Endodermal cell (in vitro differentiated cells): ENCODE data around the gene PSMD5. TPM values are rescaled to one million over a fixed set of nuclear protein-coding genes. Genes with fewer than 3 reads are reported as not detected.

Experiments used
- DNase-seq: peaks from one replicate; pipeline ENCODE4 v3.0.0-alpha.2; 2017
- H3K27ac ChIP-seq: 2 replicates; pipeline ENCODE4 v1.5.1; 2013; ENCODE audit warnings: mild to moderate bottlenecking, low read depth, low read length, moderate library complexity
- H3K27me3 ChIP-seq: 2 replicates; pipeline ENCODE4 v1.6.1; 2013; ENCODE audit warnings: mild to moderate bottlenecking, low read length, moderate library complexity; ENCODE audit not compliant: insufficient read depth, control insufficient read depth, poor library complexity, severe bottlenecking
- H3K36me3 ChIP-seq: 2 replicates; pipeline ENCODE4 v1.7.0; 2013; ENCODE audit warnings: mild to moderate bottlenecking, low read length, moderate library complexity; ENCODE audit not compliant: control insufficient read depth, insufficient read depth
- H3K4me1 ChIP-seq: one replicate; pipeline ENCODE4 v1.7.0; 2013; ENCODE audit warnings: low read length; ENCODE audit not compliant: control insufficient read depth, insufficient read depth
- H3K4me3 ChIP-seq: 2 replicates; pipeline ENCODE4 v1.5.1; 2013; ENCODE audit warnings: mild to moderate bottlenecking, low read length, moderate library complexity
- H3K9ac ChIP-seq: 2 replicates; pipeline ENCODE4 v1.6.1; 2013; ENCODE audit warnings: mild to moderate bottlenecking, low read length, moderate library complexity; ENCODE audit not compliant: poor library complexity, severe bottlenecking; ENCODE audit errors: extremely low read depth
- H3K9me3 ChIP-seq: 2 replicates; pipeline ENCODE4 v1.6.1; 2013; ENCODE audit warnings: mild to moderate bottlenecking, low read length, moderate library complexity; ENCODE audit not compliant: control insufficient read depth
- H3K27ac Mint-ChIP-seq: 2 replicates; pipeline ENCODE4 v1.8.0; 2020; ENCODE audit warnings: mixed read lengths
- H3K27me3 Mint-ChIP-seq: 2 replicates; pipeline ENCODE4 v1.8.0; 2021; ENCODE audit warnings: mild to moderate bottlenecking, mixed read lengths; ENCODE audit not compliant: insufficient read depth
- H3K36me3 Mint-ChIP-seq: 2 replicates; pipeline ENCODE4 v1.8.0; 2020; ENCODE audit warnings: low read depth, mixed read lengths
- H3K4me1 Mint-ChIP-seq: 2 replicates; pipeline ENCODE4 v1.8.0; 2020; ENCODE audit warnings: mixed read lengths
- H3K4me3 Mint-ChIP-seq: 2 replicates; pipeline ENCODE4 v1.8.0; 2020; ENCODE audit warnings: mild to moderate bottlenecking, moderate library complexity, mixed read lengths
- H3K9me3 Mint-ChIP-seq: 2 replicates; pipeline ENCODE4 v1.8.0; 2020; ENCODE audit warnings: mild to moderate bottlenecking, mixed read lengths
- WGBS, 2 experiments: methylation state at CpG; one replicate each; pipeline versions ENCODE4 v1.1.5 to v1.1.7; 2013; ENCODE audit warnings: missing lambda C conversion rate in 2 of 2, mixed read lengths in 1 of 2; ENCODE audit not compliant: insufficient coverage in 1 of 2, insufficient read length in 1 of 2; 5-methylcytosine and 5-hydroxymethylcytosine counted together
- total RNA-seq, 2 donors: library from RNA; stranded (reverse); fragmentation: NEBNext Ultra II Directional in 1 of 2; extraction: Animal tissue kit (Norgen Biotek cat#: 25700) in 1 of 2; gene quantifications; 2 replicates in 1 of 2; 3 replicates in 1 of 2; pipeline ENCODE4 v1.2.1, GENCODE V29; 2021
- TF ChIP-seq, protein P1 (sequence below): fragments of 200-600 bp; sonication (generic); conservative IDR thresholded peaks from 2 replicates; pipeline ENCODE4 v1.5.0; 2021; ENCODE audit warnings: antibody characterized with exemption, mild to moderate bottlenecking

The PSMD5 gene
- total RNA-seq, 2 donors from 2014 or later = 21.8 to 52.7 TPM

DNA sequence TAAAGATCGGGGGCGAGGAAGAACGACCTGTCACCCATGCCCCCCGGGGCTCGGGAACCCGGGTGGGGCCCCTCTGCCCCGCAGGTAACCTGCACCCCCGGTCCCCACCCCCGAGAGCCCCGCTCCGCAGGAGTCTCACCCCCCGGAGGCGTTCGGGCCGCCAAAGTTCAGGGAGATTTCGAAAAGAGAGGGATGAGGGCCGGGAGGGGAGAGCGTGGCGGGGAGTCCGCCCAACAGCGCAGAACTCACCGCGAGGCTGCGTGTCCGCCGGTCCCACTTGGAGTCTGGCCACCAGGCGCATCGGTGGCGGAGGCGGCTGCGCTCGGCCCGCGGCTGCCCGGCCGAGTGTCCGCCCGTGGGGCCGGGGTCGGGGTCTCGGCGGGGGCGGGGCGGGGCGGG lies 34.1 kb upstream of the PSMD5 start, which contains the start of gene PHF19:
Gene PHF19, minus strand, starts transcription at position 347 of the 399 bp plus-strand sequence. CDS start 2,447 bp downstream, outside the sequence.
- peaks cover 38% of the 10 kb centered on the region for H3K27me3 Mint-ChIP-seq
- H3K27ac ChIP-seq = peak within 1 kb of the TSS; percentile 64
- H3K36me3 Mint-ChIP-seq = peaks cover 5% of the 10 kb centered on the region
- peak within 1 kb of the TSS; percentile 56 for H3K4me3 Mint-ChIP-seq
- DNase-seq = peak; percentile 67
- H3K36me3 ChIP-seq = peaks cover 11% of the 10 kb centered on the region
- 0% methylated on average over 45 of the region's 45 CpGs; no CpG with 5 or more reads in 1 of the 2 experiments for WGBS, 2 experiments
- peak within 1 kb of the TSS; percentile 47 for H3K9ac ChIP-seq
- peaks cover 8% of the 10 kb centered on the region for H3K4me1 ChIP-seq
- peak within 1 kb of the TSS; percentile 37 for H3K27ac Mint-ChIP-seq
- no peaks in the 10 kb centered on the region for H3K9me3 Mint-ChIP-seq
- H3K4me1 Mint-ChIP-seq = peaks cover 35% of the 10 kb centered on the region
- TF ChIP-seq, protein P1, sequence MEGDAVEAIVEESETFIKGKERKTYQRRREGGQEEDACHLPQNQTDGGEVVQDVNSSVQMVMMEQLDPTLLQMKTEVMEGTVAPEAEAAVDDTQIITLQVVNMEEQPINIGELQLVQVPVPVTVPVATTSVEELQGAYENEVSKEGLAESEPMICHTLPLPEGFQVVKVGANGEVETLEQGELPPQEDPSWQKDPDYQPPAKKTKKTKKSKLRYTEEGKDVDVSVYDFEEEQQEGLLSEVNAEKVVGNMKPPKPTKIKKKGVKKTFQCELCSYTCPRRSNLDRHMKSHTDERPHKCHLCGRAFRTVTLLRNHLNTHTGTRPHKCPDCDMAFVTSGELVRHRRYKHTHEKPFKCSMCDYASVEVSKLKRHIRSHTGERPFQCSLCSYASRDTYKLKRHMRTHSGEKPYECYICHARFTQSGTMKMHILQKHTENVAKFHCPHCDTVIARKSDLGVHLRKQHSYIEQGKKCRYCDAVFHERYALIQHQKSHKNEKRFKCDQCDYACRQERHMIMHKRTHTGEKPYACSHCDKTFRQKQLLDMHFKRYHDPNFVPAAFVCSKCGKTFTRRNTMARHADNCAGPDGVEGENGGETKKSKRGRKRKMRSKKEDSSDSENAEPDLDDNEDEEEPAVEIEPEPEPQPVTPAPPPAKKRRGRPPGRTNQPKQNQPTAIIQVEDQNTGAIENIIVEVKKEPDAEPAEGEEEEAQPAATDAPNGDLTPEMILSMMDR = no peak
- H3K9me3 ChIP-seq = no peaks in the 10 kb centered on the region
- peaks cover 13% of the 10 kb centered on the region for H3K27me3 ChIP-seq
- H3K4me3 ChIP-seq = peak within 1 kb of the TSS; percentile 82

DNA sequence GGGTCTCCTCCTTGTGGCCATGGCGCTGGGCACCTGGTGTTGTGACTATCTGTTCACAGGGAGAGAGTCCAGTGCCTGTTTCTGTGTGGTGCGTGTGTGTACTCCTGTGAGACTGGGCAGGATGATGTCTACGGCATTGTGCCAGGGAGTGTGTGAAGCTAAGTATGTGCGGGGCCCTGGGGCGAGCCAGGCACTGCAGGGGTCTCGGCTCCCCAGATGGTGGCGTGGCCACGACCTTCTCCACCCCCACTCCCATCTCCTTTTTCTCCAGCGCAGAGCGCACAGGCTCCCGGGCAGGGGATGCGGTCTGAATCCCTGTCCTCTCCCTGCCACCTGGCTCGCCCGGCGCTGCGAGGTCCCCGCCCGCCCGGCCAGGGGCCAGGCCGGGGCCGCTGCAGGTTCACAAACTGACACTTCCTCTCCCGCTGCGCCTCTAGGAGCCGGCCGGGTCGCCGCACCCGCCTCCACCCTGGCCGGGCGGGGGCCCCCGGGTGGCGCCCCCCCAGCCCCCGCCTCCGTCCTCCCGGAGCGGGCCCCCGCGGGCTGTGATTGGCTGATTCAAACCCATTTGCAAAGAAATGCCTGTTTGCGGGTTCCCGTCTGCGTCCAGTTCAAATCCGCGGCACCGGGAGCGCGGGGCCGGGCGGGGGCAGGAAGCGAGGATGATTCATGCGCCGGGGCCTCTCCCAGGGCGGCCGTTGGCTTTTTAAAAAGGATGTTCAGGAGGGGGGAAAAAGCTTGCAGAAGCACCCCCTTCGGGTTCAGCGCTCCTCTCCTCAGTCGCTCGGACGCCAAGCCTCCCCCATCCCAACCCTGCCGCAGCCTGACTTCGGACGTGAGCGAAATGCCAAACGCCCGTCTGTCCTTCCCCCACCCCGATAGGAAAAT lies 33.5 kb upstream of the PSMD5 start:
- peaks cover 13% of the 10 kb centered on the region for H3K27me3 ChIP-seq
- H3K9ac ChIP-seq = peak overlapping the region; percentile 47
- Mint-ChIP-seq H3K27me3 (peaks cover 36% of the 10 kb centered on the region), H3K27ac (peak overlapping the region; percentile 37), H3K4me1 (peaks cover 35% of the 10 kb centered on the region), H3K36me3 (peaks cover 5% of the 10 kb centered on the region), H3K9me3 (no peaks in the 10 kb centered on the region), H3K4me3 (peak overlapping the region; percentile 56)
- peaks cover 11% of the 10 kb centered on the region for H3K36me3 ChIP-seq
- H3K27ac ChIP-seq = peak overlapping the region; percentile 64
- DNase-seq = peak; percentile 91
- 6 to 11% methylated on average over 17 to 65 of the region's 65 CpGs for WGBS, 2 experiments
- H3K9me3 ChIP-seq = no peaks in the 10 kb centered on the region
- TF ChIP-seq, protein P1 = peak; percentile 52
- peaks cover 8% of the 10 kb centered on the region for H3K4me1 ChIP-seq
- H3K4me3 ChIP-seq = peak overlapping the region; percentile 82

DNA sequence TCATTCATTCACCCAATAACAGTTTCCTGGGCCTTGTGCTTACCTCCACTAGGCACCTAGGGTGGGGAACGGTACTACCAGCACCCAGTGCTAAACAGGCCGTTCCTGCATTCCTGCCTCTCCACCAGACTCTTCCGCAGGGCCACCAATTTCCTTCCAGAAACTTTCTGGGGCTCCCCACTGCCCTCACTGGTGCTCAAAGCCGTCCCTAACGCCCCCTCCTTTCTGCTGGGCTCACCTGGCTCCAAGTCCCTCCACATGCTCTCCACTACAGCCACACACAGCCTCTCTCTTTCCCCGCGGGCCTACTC lies 32.9 kb upstream of the PSMD5 start:
- Histone ChIP-seq H3K9ac (no peak overlapping the region), H3K4me3 (peak overlapping the region; percentile 82)

More for the DNA sequence above, 32.9 kb upstream of the PSMD5 start:
- Mint-ChIP-seq H3K27me3 (peaks cover 33% of the 10 kb centered on the region), H3K4me3 (peak overlapping the region; percentile 56), H3K4me1 (peaks cover 35% of the 10 kb centered on the region), H3K36me3 (peaks cover 5% of the 10 kb centered on the region), H3K9me3 (no peaks in the 10 kb centered on the region), H3K27ac (peak overlapping the region; percentile 37)
- WGBS, 2 experiments = 69 to 83% methylated on average over 4 to 7 of the region's 7 CpGs
- Histone ChIP-seq H3K4me1 (peaks cover 8% of the 10 kb centered on the region), H3K27ac (no peak overlapping the region), H3K36me3 (peaks cover 11% of the 10 kb centered on the region), H3K9me3 (no peaks in the 10 kb centered on the region), H3K27me3 (peaks cover 13% of the 10 kb centered on the region)
- no peak for DNase-seq
- TF ChIP-seq, protein P1 = no peak
